ENCODE measurements around the gene TTLL9.

- no peak for TF ChIP-seq CTCF (IDR thresholded peaks at IDR 0.05)
- no peak for TF ChIP-seq EZH2 (IDR thresholded peaks at IDR 0.05; ENCODE audit: borderline replicate concordance, insufficient read depth, low read depth, low read length, poor library complexity, severe bottlenecking)
Observed at GRCh38 chr20:31896049-31896448, 25.6 kb downstream of the TTLL9 start.

Measured in B cell (primary cell).